Suprapubic skin (tissue), 3 donors: Measurements from ENCODE around the gene B3GNT9.

ENCODE experiments used
- CTCF ChIP-seq, 2 donors: fragments of 200-600 bp in 1 of 2; fragments of 450-650 bp in 1 of 2; sonication (generic) in 1 of 2; IDR thresholded peaks; one replicate each; pipeline ENCODE4 v1.5.1; 2016 to 2019; ENCODE audit warnings: antibody characterized with exemption in 2 of 2, mild to moderate bottlenecking in 1 of 2, moderate library complexity in 1 of 2
- POLR2AphosphoS5 ChIP-seq, 3 donors: sonication (generic); formaldehyde crosslinking; IDR thresholded peaks; one replicate each; pipeline ENCODE4 v1.6.1; 2017; ENCODE audit warnings: antibody characterized with exemption in 3 of 3

- TF ChIP-seq CTCF (IDR thresholded peaks at IDR 0.05) (no peak), POLR2AphosphoS5 (IDR thresholded peaks at IDR 0.05) (no peak)
Measured at GRCh38 chr16:67145746-67146145, 5.1 kb downstream of the B3GNT9 start.
